ENCODE data around the gene FKBP7.
"Not testable (repeated sequence)": the region's sequence is repeated elsewhere in the genome, so short reads cannot be mapped to it uniquely, and the experiment has no call there.

FKBP7 gene, protein sequence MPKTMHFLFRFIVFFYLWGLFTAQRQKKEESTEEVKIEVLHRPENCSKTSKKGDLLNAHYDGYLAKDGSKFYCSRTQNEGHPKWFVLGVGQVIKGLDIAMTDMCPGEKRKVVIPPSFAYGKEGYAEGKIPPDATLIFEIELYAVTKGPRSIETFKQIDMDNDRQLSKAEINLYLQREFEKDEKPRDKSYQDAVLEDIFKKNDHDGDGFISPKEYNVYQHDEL

DNA sequence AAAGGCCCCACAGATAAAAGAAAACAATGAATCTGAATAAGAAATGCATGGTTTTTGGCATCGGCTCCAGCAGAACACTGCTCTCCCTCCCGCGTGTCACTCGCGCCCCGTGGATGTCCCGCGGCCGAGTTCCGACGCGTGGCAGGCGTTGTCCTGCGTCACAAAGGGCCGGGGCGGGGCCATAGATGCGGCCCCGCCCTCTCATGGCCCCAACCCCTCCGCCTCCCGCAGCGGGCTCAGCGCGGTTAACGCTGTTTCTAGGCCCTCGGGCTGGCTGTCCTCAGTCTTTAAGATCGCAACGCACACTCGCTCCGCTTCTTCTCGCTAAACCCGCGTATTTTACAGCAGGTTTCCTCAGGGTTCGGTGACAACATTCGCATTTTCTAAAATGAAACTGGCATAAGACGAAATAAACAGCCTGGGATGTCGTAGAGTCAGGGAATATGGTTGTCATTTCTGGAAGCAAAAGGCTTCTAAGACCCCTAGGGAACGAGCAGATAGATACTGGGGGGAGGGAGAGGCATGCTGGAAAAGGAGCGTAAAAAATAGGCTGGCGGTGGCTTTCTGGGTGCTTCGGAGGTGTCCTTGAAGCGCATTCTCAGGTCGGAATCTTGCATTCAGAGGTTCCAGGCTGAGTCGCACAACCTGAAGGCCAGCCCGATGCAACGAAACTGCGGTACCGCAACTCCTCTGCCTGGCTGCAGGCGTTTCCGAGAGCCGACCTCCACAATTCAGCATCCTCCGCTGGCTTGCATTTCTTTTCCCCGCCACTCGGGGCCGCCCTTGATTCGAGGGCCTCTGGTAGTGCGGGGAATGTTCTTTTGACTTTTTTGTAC, at the start of gene FKBP7:
TSS of gene FKBP7 (minus strand) at position 162 of the 836 bp plus-strand sequence. CDS start at position 61, 101 bp downstream.
- DNase-seq (ENCODE audit: low read depth in 2 of 2), result peak; percentile 63 to 70

DNA sequence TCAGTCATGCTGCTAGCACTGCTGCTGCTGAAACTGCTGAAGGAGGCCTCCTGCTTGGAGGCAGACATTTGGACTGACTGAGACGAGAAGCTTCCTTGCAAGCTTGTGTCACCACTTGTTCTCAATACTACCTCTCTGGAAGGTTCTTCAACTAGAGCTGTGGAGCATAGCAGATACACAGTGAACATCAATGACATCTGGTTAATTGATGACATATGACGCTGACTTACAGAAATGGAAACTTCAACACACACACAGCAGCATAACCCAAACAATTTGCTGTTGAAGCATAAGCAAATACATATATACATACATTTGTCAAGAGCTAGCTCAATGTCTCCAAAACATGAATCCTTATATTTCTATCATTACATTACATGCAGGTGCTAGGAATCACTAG, 49.2 kb upstream of the FKBP7 start:
- no peak for DNase-seq (ENCODE audit: low read depth in 2 of 2)

DNA sequence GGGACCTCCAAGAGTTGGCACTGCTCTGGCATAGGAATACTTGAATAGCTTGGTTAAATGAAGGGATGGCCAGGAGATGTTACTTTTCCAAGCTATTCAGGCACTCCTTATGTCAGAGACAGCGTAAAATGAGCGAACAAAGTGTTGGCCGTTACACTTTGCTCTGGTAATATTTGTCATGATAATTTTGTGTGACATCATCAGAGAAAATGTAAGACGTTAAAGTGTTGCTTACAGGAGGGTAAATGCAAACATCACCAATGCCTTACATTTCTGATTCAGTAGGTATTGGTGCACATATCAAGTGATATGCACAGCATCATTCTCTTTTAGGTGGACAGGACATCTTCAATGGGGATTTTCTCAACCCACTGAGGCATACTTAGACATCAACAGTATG, 47.9 kb upstream of the FKBP7 start:
- no peak for DNase-seq (ENCODE audit: low read depth in 2 of 2)

DNA sequence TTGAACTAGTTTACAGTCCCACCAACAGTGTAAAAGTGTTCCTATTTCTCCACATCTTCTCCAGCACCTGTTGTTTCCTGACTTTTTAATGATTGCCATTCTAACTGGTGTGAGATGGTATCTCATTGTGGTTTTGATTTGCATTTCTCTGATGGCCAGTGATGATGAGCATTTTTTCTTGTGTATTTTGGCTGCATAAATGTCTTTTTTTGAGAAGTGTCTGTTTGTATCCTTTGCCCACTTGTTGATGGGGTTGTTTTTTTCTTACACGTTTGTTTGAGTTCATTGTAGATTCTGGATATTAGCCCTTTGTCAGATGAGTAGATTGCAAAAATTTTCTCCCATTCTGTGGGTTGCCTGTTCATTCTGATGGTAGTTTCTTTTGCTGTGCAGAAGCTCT, 47.1 kb upstream of the FKBP7 start:
- not testable (repeated sequence) for DNase-seq (ENCODE audit: low read depth in 2 of 2)

DNA sequence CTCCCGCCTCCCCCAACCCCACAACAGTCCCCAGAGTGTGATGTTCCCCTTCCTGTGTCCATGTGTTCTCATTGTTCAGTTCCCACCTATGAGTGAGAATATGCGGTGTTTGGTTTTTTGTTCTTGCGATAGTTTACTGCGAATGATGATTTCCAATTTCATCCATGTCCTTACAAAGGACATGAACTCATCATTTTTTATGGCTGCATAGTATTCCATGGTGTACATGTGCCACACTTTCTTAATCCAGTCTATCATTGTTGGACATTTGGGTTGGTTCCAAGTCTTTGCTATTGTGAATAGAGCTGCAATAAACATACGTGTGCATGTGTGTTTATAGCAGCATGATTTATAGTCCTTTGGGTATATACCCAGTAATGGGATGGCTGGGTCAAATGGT, 46.6 kb upstream of the FKBP7 start:
- DNase-seq (ENCODE audit: low read depth in 2 of 2), result not testable (repeated sequence)

DNA sequence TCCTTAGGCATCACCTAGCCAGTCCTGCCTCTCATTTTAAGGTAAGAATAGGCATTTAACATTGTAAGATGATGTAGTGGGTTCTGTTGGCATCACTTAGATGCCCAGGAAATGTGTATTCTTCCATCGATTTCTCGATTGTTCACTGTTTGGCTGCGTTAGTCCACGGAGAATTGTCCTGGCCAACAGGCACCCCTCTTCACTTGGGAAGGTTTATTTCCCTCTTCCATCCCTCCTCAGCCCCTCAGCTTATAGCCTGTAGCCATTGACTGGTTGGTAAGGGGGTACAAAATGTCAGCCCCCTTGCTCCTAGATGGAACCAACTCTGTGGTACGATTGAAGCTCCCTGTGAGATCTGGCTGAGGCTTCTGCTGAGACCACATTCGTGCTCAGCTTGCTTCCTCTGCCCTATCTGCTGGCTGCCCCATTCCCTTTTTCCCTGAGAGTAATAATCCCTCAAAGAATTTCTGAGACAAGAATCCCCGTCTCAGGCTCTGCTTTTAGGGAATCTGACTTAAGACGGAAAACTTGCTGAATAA, 45.3 kb upstream of the FKBP7 start:
- DNase-seq (ENCODE audit: low read depth in 2 of 2), result no peak

DNA sequence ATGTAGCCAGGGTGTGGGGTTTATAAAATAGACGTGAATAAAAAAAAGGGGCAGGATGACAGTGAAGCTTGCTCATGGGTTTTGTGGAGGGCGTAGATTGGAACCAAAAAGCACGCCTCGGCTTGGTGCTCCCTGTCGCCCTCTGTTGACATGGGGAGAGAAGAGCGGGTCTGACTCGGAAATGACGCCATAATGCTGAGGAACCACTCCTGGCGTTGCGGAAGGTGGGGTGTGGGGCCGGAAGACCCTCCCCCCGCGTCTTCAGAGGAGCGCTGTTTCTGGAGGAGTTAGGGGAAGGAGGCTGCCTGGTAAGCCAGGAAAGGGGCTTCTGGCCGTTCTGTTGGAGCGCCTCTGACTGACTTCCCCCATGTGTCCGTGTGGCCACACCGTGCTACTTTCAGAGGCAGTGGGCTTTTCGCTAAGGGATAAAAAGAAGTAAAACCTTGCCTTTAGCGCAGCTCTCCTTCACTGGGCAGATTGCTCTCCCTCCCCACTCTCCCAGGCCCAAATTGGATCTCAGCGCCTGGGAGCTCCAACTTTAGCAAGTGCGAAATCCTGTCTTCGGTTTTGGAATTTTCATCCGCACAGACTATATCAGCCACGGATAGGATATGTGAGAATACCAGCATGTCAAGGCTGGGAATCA, 44.7 kb upstream of the FKBP7 start:
- peak; percentile 65 to 66 for DNase-seq (ENCODE audit: low read depth in 2 of 2)

DNA sequence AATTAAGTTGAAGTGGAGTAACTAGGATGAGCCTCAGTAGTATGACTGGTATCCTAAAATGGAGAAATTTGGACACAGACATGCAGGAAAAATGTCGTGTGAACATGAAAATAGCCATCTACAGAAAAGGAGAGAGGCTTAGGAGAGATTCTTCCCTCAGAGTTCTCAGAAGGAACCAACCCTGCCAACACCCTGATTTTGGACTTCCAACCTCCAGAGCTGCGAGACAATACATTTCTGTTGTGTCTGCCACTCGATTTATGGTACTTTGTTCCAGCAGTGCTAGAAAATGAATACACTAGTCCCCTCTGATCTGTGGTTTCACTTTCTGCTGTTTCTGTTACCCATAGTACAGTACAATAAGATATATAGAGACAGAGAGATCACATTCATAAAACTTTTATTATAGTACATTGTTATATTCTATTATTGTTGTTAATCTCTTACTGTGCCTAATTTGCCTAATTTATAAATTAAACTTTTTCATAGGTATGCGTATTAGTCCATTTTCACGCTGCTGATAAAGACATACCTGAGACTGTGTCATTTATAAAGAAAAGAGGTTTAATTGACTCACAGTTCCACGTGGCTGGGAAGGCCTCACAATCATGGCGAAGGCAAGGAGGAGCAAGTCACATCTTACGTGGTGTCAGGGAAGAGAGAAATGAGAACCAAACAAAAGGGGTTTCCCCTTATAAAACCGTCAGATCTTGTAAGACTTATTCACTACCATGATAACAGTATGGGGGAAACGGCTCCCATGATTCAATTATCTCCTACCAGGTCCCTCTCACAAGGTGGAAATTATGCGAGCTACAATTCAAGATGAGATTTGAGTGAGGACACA, 43.1 kb upstream of the FKBP7 start:
- no peak for DNase-seq (ENCODE audit: low read depth in 2 of 2)

DNA sequence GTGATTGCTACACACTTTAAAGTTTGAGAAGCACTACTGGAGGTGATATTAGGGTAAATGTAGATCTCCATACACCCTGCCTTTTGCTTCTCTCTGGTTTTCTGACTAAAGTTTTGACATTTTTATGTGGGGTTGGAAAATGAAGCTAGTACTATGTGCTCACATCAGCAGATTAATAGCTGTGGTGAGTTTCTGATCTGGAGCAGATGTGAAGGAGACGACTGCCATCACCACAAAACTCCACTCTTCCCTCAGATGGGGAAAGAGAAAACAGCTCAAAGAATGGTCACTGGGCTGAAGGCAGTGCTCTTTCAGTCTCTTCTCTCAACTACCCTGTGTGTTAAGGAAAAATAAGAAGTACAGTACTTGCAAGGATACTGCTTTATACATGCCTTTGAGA, 39.1 kb upstream of the FKBP7 start:
- DNase-seq (ENCODE audit: low read depth in 2 of 2), result no peak

DNA sequence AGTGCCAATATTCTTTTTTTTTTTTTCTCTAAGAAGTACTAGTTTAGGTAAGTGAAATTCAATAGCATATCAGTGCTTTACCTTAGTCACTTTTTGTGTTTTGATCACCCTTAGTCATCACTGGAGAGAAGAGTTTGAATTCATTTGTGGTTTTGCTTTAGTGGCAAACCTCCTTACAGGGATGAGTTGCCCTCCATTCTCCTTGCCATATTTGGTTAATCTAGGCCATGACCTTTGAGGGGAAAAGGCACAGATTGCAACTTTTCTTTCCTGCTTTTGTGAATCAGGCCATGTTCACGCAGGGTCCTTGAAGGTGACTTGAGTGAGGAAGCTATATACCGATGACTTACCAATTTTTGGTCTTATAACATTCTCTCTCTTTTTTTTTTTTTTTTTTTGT, 36.3 kb upstream of the FKBP7 start:
- no peak for DNase-seq (ENCODE audit: low read depth in 2 of 2)

DNA sequence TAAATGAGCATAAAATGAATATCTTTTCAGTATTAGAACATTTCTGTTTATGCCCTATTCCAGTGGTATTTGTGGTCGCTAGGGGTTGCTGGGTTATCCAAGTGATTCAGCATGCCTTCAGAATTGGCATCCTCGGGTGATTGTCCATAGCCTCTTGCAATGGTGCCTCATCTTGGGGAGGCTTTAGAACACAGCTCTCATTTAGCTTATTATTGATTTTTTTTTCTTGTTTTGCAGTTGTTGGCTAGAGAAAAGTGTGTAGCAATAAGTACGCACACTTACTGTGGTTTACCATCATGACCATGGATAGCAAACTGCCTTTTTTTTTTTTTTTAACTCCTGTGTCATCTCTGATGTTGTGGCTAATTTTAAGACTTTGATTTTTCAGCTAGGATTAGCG, 35.5 kb upstream of the FKBP7 start:
- DNase-seq (ENCODE audit: low read depth in 2 of 2), result no peak

DNA sequence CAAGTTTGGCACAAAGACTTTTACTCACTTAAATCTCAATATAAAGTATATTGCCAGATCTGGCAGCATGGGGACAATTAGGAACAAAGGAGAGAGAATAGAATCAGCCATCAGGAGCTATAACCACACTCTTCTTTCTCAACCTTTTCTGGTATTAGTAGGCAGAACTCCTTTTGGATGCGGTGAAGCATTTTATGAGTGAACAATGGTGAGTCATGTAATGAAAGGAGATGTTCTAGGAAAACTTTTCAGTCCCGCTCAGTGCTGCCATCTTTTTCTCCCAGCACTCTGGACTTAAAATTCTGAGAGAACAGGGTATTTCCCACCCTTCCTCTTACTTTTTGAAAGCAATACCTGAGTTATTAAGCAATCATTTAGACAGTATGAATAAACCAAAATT, 34.1 kb upstream of the FKBP7 start:
- no peak for DNase-seq (ENCODE audit: low read depth in 2 of 2)

DNA sequence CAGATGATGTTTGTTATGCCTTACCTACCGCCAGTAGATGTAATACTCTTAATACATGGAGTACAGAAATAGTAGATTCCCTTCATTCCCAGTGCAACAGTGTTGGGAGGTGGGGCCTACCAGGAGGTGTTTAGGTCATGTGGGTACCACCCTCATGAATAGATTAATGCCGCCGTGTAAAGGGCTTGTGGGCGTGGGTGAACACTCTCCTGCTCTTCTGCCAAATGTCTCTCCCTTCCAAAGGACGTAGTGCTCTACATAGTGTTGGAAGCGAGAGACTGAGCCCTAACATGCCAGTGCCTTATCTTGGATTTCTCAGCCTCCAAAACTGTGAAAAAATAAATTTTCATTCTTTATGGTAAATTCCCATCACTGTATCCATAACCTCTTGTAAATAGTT, 32.0 kb upstream of the FKBP7 start:
- no peak for DNase-seq (ENCODE audit: low read depth in 2 of 2)

DNA sequence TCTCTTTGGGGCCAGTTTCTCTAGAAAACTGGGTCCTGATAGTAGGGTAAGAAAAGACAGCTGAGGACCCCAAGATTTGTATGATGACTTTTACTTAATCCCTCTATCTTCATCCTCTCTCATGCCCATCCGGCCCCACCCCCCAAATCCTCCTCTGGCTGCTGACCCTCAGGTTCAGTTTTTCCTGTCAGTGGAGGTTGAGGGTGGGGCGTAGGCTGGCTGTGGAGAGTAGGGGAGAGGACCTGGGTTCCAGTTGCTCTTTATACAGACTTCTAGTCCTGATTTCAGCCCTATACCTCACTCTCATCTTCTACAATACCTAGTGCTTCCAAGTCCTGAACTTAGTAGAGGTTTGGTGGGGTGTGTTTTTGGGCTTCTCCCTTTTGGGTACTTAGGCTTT, 30.2 kb upstream of the FKBP7 start:
- no peak for DNase-seq (ENCODE audit: low read depth in 2 of 2)

DNA sequence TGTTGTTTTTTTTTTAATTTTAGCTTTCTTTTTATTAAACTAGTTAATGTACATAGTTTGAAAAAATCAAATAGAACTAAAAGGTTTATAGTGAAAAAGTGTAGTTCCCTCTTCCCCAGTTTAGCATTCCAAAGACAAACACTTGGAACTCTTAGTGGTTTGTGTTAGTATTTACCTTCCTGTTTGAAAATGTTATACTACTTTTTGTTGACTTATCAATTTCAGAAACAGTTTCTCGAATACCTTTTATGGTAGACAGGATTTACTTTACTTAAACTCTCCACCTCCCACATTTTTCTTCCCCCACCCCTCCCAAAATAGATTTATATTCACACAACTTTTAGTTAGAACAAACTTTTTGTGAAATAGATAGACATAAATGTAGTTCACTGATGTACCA, 28.5 kb upstream of the FKBP7 start:
- no peak for DNase-seq (ENCODE audit: low read depth in 2 of 2)

DNA sequence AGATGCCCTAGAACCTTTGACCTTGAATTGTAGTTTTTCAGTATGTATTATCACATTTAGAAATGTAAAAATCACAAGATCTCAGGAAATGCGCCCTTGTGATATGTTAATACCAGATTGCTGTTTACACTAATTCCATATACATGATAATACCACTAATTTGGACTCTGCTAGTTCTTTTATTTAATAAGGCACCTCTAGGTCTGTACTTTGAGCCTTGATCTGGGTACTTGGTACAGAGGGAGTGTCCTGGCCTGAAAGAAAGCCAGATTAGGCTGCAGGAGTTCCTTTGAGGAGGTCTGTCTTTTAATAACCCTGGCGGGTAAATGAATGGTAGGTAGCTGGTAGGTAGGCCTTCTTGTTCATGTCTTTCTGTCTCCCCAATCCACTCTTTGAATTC, 28.1 kb upstream of the FKBP7 start:
- DNase-seq (ENCODE audit: low read depth in 2 of 2), result no peak

DNA sequence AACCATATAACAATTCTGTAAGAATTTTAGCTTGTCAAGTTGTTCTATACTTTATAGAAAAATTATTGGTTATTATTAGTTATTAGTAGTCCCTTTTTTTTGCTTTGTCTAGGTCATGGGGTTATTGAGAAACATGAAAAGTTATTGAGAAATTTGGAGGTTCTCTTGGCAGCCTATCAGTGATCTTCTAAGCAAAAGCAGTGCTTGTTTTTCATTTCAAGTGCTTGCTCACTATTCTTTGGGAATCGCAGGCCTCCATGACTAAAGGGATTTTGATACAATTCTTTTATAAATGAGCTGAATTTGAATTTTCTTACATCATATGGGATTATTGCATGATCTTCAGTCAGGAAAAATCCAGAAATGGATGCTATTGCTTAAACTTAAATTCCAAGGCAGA, 27.7 kb upstream of the FKBP7 start:
- DNase-seq (ENCODE audit: low read depth in 2 of 2), result no peak

DNA sequence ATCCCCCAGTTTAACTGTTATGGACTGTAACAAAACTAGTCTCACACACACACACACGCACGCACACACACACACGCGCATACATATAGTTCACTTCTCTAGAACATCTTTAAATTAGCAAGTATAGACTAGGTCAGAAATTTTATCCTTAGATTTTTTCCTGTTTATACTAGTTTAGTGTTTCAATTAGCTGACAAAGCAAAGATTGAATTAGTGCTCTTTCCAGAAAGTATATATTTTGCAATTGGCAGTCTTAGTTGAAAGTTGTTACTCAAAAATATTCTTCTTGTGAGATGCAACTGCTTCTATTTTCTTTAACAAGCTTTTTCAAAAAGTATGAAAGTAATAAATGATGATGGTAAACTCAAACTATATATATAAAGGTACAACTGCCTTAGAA, 24.4 kb upstream of the FKBP7 start:
- DNase-seq (ENCODE audit: low read depth in 2 of 2), result no peak

DNA sequence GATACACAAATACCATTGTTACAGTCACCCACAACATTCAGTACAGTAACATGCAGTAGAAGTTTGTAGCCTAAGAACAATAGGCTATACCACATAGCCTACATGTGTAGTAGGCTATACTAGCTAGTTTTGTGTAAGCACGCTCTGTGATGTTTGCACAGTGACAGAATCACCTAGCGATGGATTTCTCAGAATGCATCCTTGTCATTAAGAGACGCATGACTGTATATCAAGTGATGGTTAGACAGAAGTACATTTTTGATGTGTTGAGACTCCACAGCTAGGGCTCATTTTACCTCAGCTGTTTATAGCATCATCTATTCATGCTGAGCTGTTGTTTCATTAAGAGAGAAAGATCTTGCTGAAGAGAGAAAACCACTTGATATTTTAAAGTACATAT, 21.2 kb upstream of the FKBP7 start:
- no peak for DNase-seq (ENCODE audit: low read depth in 2 of 2)

DNA sequence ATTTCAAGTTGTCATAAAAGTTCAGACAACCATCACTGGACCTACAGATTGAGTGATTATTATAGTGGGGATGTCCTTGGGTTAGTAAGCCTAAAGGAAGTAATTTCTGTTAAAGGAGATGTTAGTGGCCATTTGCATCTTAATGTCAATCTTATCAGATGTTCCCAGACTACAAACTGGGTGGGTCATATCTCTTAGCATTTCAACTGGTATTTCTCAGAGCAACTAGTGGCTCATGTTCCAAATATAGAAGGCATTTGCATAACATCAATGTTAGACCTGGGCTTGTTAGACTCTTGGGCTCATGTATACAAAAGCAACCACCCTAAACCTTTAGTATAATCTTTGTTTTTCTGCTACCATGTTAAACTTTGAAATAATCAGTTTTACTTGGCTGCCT, 19.7 kb upstream of the FKBP7 start:
- no peak for DNase-seq (ENCODE audit: low read depth in 2 of 2)

DNA sequence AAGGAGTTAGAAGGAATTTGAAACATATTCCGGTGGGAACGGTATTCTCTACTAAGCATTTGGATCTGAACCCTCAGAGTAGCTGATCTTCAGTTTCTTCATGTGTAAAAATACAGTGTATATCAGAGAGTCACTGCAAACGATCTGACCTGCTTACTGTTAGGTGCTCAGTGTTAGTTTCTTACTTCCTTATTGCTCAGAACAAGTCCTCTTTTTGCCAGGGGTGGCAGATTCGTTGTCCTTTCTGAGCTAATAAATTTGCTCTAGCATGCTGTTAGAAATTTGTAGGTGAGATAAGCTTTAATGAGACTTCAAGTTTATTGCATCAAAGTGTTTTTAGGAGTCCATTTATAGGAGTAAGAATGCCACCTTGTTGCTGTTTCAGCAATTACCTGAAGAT, 17.6 kb upstream of the FKBP7 start:
- no peak for DNase-seq (ENCODE audit: low read depth in 2 of 2)

DNA sequence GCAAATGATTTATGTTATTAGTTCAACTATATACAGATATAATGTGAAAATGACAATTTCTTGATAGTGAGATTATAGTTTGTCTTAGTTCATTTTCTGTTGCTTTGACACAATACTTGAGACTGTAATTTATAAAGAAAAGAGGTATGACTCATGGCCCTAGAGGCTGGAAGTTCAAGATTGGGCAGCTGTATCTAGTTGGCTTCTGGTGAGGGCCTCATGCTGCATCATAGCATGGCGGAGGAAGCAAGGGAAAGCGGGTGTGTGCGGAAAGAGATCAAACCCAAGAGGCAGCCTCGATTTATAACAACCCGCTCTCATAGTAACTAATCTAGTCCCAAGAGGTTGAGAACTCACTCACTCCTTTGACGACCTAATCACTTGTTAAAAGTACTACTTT, 13.2 kb upstream of the FKBP7 start:
- DNase-seq (ENCODE audit: low read depth in 2 of 2), result no peak

Data from activated CD8-positive, alpha-beta memory T cell treated with anti-CD3 and anti-CD28 coated beads for 4 hours (primary cell).